Uterus (tissue), 4 donors: Measurements from ENCODE around the gene PIAS1. TPM values are rescaled to one million over a fixed set of nuclear protein-coding genes. Genes with fewer than 3 reads are reported as not detected.

Experiments
- DNase-seq, 2 donors: peaks; one replicate each; pipeline ENCODE4 v3.0.0-alpha.2; 2019 to 2020
- H3K27ac ChIP-seq, 2 donors: fragments of 200-600 bp; sonication (generic); 1 replicate in 1 of 2; 2 replicates in 1 of 2; pipeline ENCODE4 v1.5.1; 2016 to 2018
- H3K27me3 ChIP-seq, 2 donors: fragments of 200-600 bp; sonication (generic); one replicate each; pipeline ENCODE4 v1.5.1; 2018 to 2019; ENCODE audit warnings: control low read depth in 1 of 2
- H3K36me3 ChIP-seq, 2 donors: fragments of 200-600 bp; sonication (generic); one replicate each; pipeline ENCODE4 v1.5.1; 2019; ENCODE audit warnings: control low read depth in 1 of 2
- H3K4me1 ChIP-seq, 2 donors: fragments of 200-600 bp; sonication (generic); one replicate each; pipeline ENCODE4 v1.5.1; 2018 to 2019; ENCODE audit warnings: control low read depth in 1 of 2
- H3K4me3 ChIP-seq, 2 donors: fragments of 200-600 bp; sonication (generic); 1 replicate in 1 of 2; 2 replicates in 1 of 2; pipeline ENCODE4 v1.5.1; 2018 to 2019; ENCODE audit warnings: mild to moderate bottlenecking in 1 of 2
- H3K9me3 ChIP-seq, 2 donors: fragments of 200-600 bp; sonication (generic); one replicate each; pipeline ENCODE4 v1.5.1; 2019; ENCODE audit warnings: control low read depth in 1 of 2
- CTCF ChIP-seq, 4 experiments: fragments of 200-600 bp in 2 of 4; fragments of 450-650 bp in 2 of 4; sonication (generic) in 2 of 4; IDR thresholded peaks; one replicate each; pipeline ENCODE4 v1.5.1; 2016 to 2019; ENCODE audit warnings: antibody characterized with exemption in 4 of 4, mild to moderate bottlenecking in 2 of 4, moderate library complexity in 1 of 4
- POLR2A ChIP-seq, 2 donors: fragments of 450-650 bp; IDR thresholded peaks; one replicate each; pipeline ENCODE4 v1.6.1; 2016; ENCODE audit warnings: antibody characterized with exemption in 2 of 2, mild to moderate bottlenecking in 1 of 2, moderate library complexity in 1 of 2
- intact Hi-C: fragments of 100-400 bp; cut with DNase I; formaldehyde crosslinking; loops from one replicate; pipeline ENCODE4 v1.15.1; 2023; ENCODE audit warnings: low total_unique reads
- total RNA-seq, 4 donors: library from RNA; depleted of rRNA in 3 of 4; stranded (reverse); fragments of >200 nt in 3 of 4; gene quantifications; one replicate each; pipeline versions ENCODE4 v1.1.0 to v1.2.4, GENCODE V29; 2014 to 2023
- donor health status: DM: yes; HTN: yes; CAD: no.

PIAS1 gene
- total RNA-seq, 4 donors from 2014 or later = 19.1 to 171 (median 95.9) TPM

DNA sequence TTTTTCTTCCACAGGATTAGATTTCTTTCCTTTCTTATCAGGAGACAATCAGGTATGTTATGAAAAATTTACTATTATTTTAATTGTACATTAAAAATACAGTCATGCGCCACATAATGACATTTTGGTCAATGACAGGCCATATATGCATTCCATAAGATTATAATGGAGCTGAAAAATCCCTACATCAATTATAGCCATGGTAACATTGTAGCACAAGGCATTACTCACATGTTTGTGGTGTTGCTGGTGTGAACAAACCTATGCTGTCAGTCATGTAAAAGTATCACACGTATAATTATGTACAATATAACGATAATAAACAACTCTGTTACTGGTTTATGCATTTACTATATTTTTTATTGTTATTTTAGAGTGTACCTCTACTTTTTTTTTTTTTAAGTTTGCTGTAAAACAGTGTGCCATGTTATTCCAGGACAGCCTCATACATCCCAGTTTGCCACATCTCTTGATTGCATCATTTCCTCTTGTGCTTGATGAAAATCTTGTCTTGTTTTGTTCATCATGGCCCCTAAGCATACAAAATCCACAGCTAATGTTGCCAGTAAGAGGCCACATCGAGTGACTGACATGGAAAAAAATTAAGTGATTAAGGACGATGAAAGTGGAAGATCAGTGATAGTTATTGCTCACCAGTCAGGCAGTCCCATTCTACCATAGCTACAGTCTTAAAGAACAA is 129.7 kb downstream of the PIAS1 start:
- intact Hi-C loops = no loop called here
- no peak for DNase-seq
- Histone ChIP-seq H3K27ac (no peak overlapping the region), H3K36me3 (no peaks in the 10 kb centered on the region), H3K4me1 (peaks cover 0 to 11% of the 10 kb centered on the region in 2 donors), H3K4me3 (no peak overlapping the region), H3K27me3 (no peaks in the 10 kb centered on the region), H3K9me3 (no peaks in the 10 kb centered on the region)
- TF ChIP-seq POLR2A (IDR thresholded peaks at IDR 0.05) (no peak), CTCF (IDR thresholded peaks at IDR 0.05) (no peak)

GRCh38 chr15:68184616-68185480 is 130.7 kb downstream of the PIAS1 start:
- Histone ChIP-seq H3K4me3 (no peak overlapping the region), H3K36me3 (no peaks in the 10 kb centered on the region), H3K27me3 (no peaks in the 10 kb centered on the region), H3K9me3 (no peaks in the 10 kb centered on the region), H3K27ac (no peak overlapping the region), H3K4me1 (peaks cover 0 to 11% of the 10 kb centered on the region in 2 donors)
- DNase-seq = no peak
- no peak for TF ChIP-seq POLR2A (IDR thresholded peaks at IDR 0.05)
- intact Hi-C loops = no loop called here

DNA sequence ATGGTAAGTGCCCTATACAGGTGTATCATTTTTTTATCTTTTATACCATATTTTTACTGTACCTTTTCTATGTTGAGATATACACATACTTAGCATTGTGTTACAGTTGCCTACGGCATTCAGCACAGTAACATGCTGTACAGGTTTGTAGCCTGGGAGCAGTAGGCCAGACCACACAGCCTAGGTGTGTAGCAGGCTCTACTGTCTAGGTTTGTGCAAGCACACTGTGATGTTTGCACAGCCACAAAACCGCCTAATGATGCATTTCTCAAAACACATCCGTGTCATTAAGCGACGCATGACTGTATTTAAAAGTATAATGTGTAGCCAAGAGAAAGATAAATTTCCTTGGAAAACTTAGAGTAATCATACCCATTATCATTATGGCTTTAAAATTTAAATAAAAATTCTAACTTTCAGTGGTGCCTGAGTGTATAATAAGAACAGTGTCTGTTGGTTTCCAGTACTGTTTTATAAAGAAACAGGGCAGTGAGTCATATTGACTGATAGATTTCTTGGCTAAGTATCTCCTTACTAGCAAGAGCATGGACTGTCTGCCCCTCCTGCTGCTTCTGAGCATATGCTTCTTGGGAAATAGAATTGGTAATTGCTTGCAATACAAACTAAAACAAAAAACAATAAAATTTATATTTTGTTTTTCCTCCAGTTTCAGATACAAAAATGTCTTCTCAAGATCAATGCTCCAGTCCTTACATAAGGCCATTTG is 132.7 kb downstream of the PIAS1 start:
- Histone ChIP-seq H3K4me1 (peaks cover 0 to 11% of the 10 kb centered on the region in 2 donors), H3K9me3 (no peaks in the 10 kb centered on the region), H3K27ac (peak overlapping the region; percentile 54 to 74), H3K36me3 (no peaks in the 10 kb centered on the region), H3K4me3 (no peak overlapping the region), H3K27me3 (no peaks in the 10 kb centered on the region)
- intact Hi-C loops = no loop called here
- no peak for TF ChIP-seq POLR2A (IDR thresholded peaks at IDR 0.05)
- DNase-seq = no peak

GRCh38 chr15:68187559-68187958 is 133.4 kb downstream of the PIAS1 start:
- Histone ChIP-seq H3K4me1 (peaks cover 0 to 11% of the 10 kb centered on the region in 2 donors), H3K27me3 (no peaks in the 10 kb centered on the region), H3K9me3 (no peaks in the 10 kb centered on the region), H3K36me3 (no peaks in the 10 kb centered on the region), H3K27ac (peak overlapping the region; percentile 54 to 74), H3K4me3 (peak overlapping the region in 1 of 2 donors; percentile 6)
- DNase-seq = peak; percentile 57 to 67
- intact Hi-C loops = no loop called here
- TF ChIP-seq POLR2A (IDR thresholded peaks at IDR 0.05) (no peak), CTCF (IDR thresholded peaks at IDR 0.05) (no peak)

DNA sequence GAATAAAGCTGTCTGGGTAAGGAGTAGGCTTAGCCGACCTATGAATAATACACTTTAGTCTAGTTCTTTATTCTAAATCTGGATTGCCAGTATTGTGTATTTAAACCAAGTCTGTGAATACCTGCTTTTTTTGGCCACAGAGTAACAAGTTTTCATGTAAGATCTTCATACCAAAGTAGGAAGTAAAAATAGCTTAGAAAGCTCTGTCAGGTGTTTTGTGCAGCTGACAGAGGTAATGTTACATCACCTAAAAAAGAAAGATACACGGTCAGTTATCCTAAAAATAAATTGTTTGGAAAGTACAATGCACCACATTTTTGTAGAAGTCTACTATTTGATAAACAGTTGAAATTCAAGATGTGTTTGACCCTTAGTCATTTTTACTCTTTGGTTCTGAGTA is 134.5 kb downstream of the PIAS1 start:
- Histone ChIP-seq H3K27me3 (no peaks in the 10 kb centered on the region), H3K4me1 (peaks cover 0 to 11% of the 10 kb centered on the region in 2 donors), H3K9me3 (no peaks in the 10 kb centered on the region), H3K36me3 (no peaks in the 10 kb centered on the region), H3K27ac (peak overlapping the region; percentile 54 to 74), H3K4me3 (no peak overlapping the region)
- TF ChIP-seq POLR2A (IDR thresholded peaks at IDR 0.05) (no peak), CTCF (IDR thresholded peaks at IDR 0.05) (no peak)
- intact Hi-C loops = no loop called here
- no peak for DNase-seq
